SH-SY5Y (cell line): ENCODE results near the gene PBRM1.
A peak's percentile ranks its signal among the peaks of the same experiment; 100 is the strongest.

Experiments used
- GATA2 ChIP-seq: IDR thresholded peaks from 2 replicates; pipeline ENCODE4 v1.6.1; 2011; ENCODE audit warnings: mild to moderate bottlenecking, low read depth, low read length
- GATA3 ChIP-seq: IDR thresholded peaks from 2 replicates; pipeline ENCODE4 v1.6.1; 2011; ENCODE audit warnings: low read depth, mild to moderate bottlenecking, low read length, moderate library complexity

DNA sequence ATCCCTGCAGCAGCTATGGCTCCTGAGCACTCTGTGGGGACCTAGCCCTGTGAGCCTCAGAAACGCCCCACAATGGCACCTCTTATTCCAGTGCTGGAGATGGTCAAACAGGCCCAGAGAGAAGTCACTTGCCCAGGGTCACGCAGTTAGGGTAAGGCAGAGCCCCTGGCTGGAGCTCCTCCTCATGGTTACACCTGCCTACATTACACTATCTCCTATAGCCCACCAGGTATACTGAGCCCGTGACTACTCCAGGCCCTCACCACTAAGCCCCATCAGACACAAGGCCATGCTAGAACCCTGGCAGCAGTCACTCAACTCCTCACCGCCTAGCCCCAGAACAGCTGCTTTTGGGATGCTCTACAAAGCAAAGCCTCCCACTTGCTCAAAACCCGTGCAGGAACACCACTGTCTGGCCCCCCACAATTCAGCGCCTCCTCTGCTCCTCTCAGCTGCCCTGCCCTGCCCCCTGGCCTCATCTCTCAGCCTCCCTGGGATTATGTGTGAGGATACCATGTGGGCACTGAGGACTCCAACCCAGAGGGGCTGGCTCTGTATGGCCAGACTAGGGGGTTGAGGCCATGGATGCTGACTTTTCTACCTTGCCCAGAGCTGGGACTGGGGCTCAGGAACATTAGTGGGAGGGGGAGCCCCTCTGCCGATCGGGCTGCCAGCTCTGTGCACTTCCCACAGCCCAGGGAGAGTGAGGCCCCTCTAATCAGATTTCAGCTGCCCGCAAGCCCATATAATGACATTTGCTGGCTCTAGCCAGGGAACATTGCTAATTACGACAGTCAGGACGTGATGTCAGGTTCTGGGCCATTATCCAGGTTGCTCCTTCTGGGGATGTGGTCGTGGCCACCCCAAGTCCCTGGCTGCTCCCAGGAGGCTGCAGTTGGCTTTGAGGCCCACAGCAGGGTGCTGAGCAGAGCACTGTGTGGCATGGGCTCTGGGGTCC, 156.1 kb downstream of the PBRM1 start:
- TF ChIP-seq GATA3 (no peak), GATA2 (peak; percentile 64)
